Nephron progenitor cell (in vitro differentiated cells): ENCODE data around the gene HRCT1.

Experiments
- DNase-seq: peaks from one replicate; pipeline ENCODE4 v3.0.0; 2021
- H3K27ac Mint-ChIP-seq: 2 replicates; pipeline ENCODE4 v1.8.0; 2021; ENCODE audit warnings: mild to moderate bottlenecking, moderate library complexity, mixed read lengths
- H3K27me3 Mint-ChIP-seq: 2 replicates; pipeline ENCODE4 v1.8.0; 2021; ENCODE audit warnings: mild to moderate bottlenecking, low read depth, mixed read lengths; ENCODE audit not compliant: poor library complexity
- H3K36me3 Mint-ChIP-seq: 2 replicates; pipeline ENCODE4 v1.8.0; 2021; ENCODE audit warnings: low read depth, mixed read lengths
- H3K4me1 Mint-ChIP-seq: 2 replicates; pipeline ENCODE4 v1.8.0; 2021; ENCODE audit warnings: mixed read lengths
- H3K4me3 Mint-ChIP-seq: 2 replicates; pipeline ENCODE4 v1.8.0; 2021; ENCODE audit warnings: mild to moderate bottlenecking, moderate library complexity, mixed read lengths
- H3K9me3 Mint-ChIP-seq: 2 replicates; pipeline ENCODE4 v1.8.0; 2021; ENCODE audit warnings: mild to moderate bottlenecking, moderate library complexity, mixed read lengths
- CTCF ChIP-seq: fragments of 200-600 bp; sonication (generic); IDR thresholded peaks from 2 replicates; pipeline ENCODE4 v1.5.0; 2021; ENCODE audit warnings: antibody characterized with exemption

HRCT1 gene

GRCh38 chr9:35938474-35939356, 32.7 kb downstream of the HRCT1 start:
- H3K27me3 Mint-ChIP-seq = peaks cover 43% of the 10 kb centered on the region
- H3K4me1 Mint-ChIP-seq = no peaks in the 10 kb centered on the region
- no peak for TF ChIP-seq CTCF
- peaks cover 6% of the 10 kb centered on the region for H3K9me3 Mint-ChIP-seq
- no peaks in the 10 kb centered on the region for H3K36me3 Mint-ChIP-seq
- no peak overlapping the region for H3K4me3 Mint-ChIP-seq
- H3K27ac Mint-ChIP-seq = peak overlapping the region; percentile 24
- DNase-seq = no peak

GRCh38 chr9:35939679-35940250, 33.8 kb downstream of the HRCT1 start:
- Mint-ChIP-seq H3K27me3 (peaks cover 50% of the 10 kb centered on the region), H3K27ac (no peak overlapping the region), H3K9me3 (peaks cover 6% of the 10 kb centered on the region), H3K4me1 (no peaks in the 10 kb centered on the region), H3K4me3 (no peak overlapping the region), H3K36me3 (no peaks in the 10 kb centered on the region)
- no peak for TF ChIP-seq CTCF
- DNase-seq = no peak

GRCh38 chr9:35940458-35941407, 34.7 kb downstream of the HRCT1 start:
- Mint-ChIP-seq H3K4me3 (no peak overlapping the region), H3K27me3 (peaks cover 52% of the 10 kb centered on the region), H3K4me1 (peaks cover 5% of the 10 kb centered on the region), H3K27ac (no peak overlapping the region), H3K36me3 (no peaks in the 10 kb centered on the region), H3K9me3 (peaks cover 12% of the 10 kb centered on the region)
- no peak for TF ChIP-seq CTCF
- DNase-seq = no peak

GRCh38 chr9:35942286-35942685, 36.3 kb downstream of the HRCT1 start:
- Mint-ChIP-seq H3K4me1 (peaks cover 7% of the 10 kb centered on the region), H3K9me3 (peaks cover 6% of the 10 kb centered on the region), H3K36me3 (no peaks in the 10 kb centered on the region), H3K27me3 (peaks cover 56% of the 10 kb centered on the region), H3K4me3 (no peak overlapping the region), H3K27ac (no peak overlapping the region)
- TF ChIP-seq CTCF = no peak
- no peak for DNase-seq

GRCh38 chr9:35944173-35944572, 38.2 kb downstream of the HRCT1 start:
- no peak overlapping the region for H3K4me3 Mint-ChIP-seq
- no peak for TF ChIP-seq CTCF
- peaks cover 14% of the 10 kb centered on the region for H3K4me1 Mint-ChIP-seq
- peaks cover 65% of the 10 kb centered on the region for H3K27me3 Mint-ChIP-seq
- H3K9me3 Mint-ChIP-seq = peaks cover 6% of the 10 kb centered on the region
- no peak overlapping the region for H3K27ac Mint-ChIP-seq
- no peak for DNase-seq
- no peaks in the 10 kb centered on the region for H3K36me3 Mint-ChIP-seq
